Fibroblast of lung (primary cell): ENCODE measurements around the gene ZNF282.

Source experiments
- CTCF ChIP-seq, 2 donors: IDR thresholded peaks in 1 of 2; conservative IDR thresholded peaks in 1 of 2; 1 replicate in 1 of 2; 2 replicates in 1 of 2; pipeline ENCODE4 v1.5.1; 2011 to 2012; ENCODE audit warnings: low read length in 2 of 2, control low read depth in 1 of 2, inconsistent platforms in 1 of 2, low read depth in 1 of 2, mild to moderate bottlenecking in 1 of 2
- EZH2 ChIP-seq: IDR thresholded peaks from 2 replicates; pipeline ENCODE4 v1.5.1; 2012; ENCODE audit warnings: low read length, control low read depth, mild to moderate bottlenecking; ENCODE audit errors: missing control alignments

- TF ChIP-seq CTCF (conservative IDR thresholded peaks at IDR 0.05 in 1 of 2, IDR thresholded peaks at IDR 0.05 in 1 of 2; ENCODE audit: low read depth in 1 of 2, low read length in 2 of 2): no peak
- no peak for TF ChIP-seq EZH2
Observed at GRCh38 chr7:149261316-149261828, 66.0 kb downstream of the ZNF282 start.
